ENCODE results near the gene CHMP6. TPM values are rescaled to one million over a fixed set of nuclear protein-coding genes. Genes with fewer than 3 reads are reported as not detected.
A peak's percentile ranks its signal among the peaks of the same experiment; 100 is the strongest.

Gene CHMP6
- total and polyA plus RNA-seq, 9 of the 15 experiments (the other 6 are each of a cell fraction or from before 2014, with no cell fraction given): 0.25 to 30.4 (median 13.4) TPM

GRCh38 chr17:81002409-81003361 lies 11.0 kb downstream of the CHMP6 start (continued):
- no peak for TF ChIP-seq PBX2 (CRISPR knock-in tag; IDR thresholded peaks at IDR 0.05; ENCODE audit: low read depth)
- TF ChIP-seq PBX2 (tag; conservative IDR thresholded peaks at IDR 0.05; ENCODE audit: low read depth): peak; percentile 85
- no peak for TF ChIP-seq NCOA2 (IDR thresholded peaks at IDR 0.05; ENCODE audit: partially characterized antibody in 2 of 2)
- 0 out of 2 replicates have a peak, but pooled peaks have one; percentile 16 for TF ChIP-seq MITF (IDR thresholded peaks at IDR 0.05)
- TF ChIP-seq GABPA (tag; conservative IDR thresholded peaks at IDR 0.05; ENCODE audit: low read depth): no peak
- TF ChIP-seq HDAC6 (IDR thresholded peaks at IDR 0.05; ENCODE audit: low read depth, low read length): no peak
- peak in 1 of 2 experiments; percentile 4; a peak in 1 of 4 replicates for TF ChIP-seq KDM1A (IDR thresholded peaks at IDR 0.05)
- TF ChIP-seq ADNP (tag; IDR thresholded peaks at IDR 0.05): peak; percentile 35; the same call in 1 of the 2 replicates
- TF ChIP-seq NFE2L1 (tag; IDR thresholded peaks at IDR 0.05; ENCODE audit: borderline replicate concordance, low read depth): no peak
- no peak for TF ChIP-seq TSC22D4 (tag; IDR thresholded peaks at IDR 0.05)
- TF ChIP-seq CGGBP1 (CRISPR knock-in tag; IDR thresholded peaks at IDR 0.05): no peak
- peak; percentile 77; the same call in 1 of the 2 replicates for TF ChIP-seq TFAP4 (CRISPR knock-in tag; IDR thresholded peaks at IDR 0.05; ENCODE audit: borderline replicate concordance)
- peak; percentile 32; the same call in 1 of the 2 replicates for TF ChIP-seq ZNF316 (IDR thresholded peaks at IDR 0.05)
- no peak for TF ChIP-seq RFX5 (IDR thresholded peaks at IDR 0.05; ENCODE audit: low read depth, low read length)
- TF ChIP-seq ATF7 (IDR thresholded peaks at IDR 0.05): 0 out of 2 replicates have a peak, but pooled peaks have one; percentile 8
- TF ChIP-seq NCOA6 (IDR thresholded peaks at IDR 0.05): no peak
- peak; percentile 71; the same call in 1 of the 2 replicates for TF ChIP-seq BCOR (IDR thresholded peaks at IDR 0.05)
- peak; percentile 17; the same call in 1 of the 2 replicates for TF ChIP-seq ARID1B (IDR thresholded peaks at IDR 0.05)
- TF ChIP-seq NFYB (IDR thresholded peaks at IDR 0.05; ENCODE audit: extremely low read depth, insufficient read length): peak; percentile 22
- TF ChIP-seq GTF2F1 (IDR thresholded peaks at IDR 0.05; ENCODE audit: low read depth, low read length): no peak
